ENCODE measurements around the gene ZFPL1. TPM values are rescaled to one million over a fixed set of nuclear protein-coding genes. Genes with fewer than 3 reads are reported as not detected.

The ZFPL1 gene
- total RNA-seq, 2 experiments from 2014 or later = 38.4 to 43.9 TPM

DNA sequence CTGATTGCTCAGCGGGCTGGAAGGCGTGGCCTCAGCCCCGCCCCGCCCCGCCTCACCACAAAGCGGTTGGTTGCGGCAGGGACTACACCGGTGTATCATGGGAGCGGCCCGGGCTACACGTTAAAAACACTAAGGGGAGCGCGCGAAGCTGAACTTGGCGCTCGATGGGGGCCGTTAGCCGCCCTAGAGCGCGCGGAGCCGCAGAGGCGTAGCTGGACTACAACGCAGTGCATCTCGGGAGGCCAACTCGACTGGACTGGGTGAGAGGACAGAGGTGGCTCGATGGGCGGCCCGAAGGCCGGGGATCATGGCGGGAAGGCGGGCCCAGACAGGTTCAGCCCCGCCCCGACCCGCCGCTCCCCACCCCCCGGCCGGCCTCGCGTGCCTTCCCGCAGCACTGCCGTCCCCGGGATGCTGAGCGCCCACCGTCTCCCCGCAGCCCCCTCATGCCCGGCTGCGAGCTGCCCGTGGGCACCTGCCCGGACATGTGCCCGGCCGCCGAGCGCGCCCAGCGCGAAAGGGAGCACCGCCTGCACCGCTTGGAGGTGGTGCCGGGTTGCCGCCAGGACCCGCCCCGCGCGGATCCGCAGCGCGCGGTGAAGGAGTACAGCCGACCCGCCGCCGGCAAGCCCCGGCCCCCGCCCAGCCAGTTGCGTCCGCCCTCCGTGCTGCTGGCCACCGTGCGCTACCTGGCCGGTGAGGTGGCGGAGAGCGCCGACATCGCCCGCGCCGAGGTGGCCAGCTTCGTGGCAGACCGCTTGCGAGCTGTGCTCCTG, 43.0 kb upstream of the ZFPL1 start, which contains the start of gene SAC3D1:
Gene SAC3D1, plus strand, starts transcription at position 364 of the 776 bp plus-strand sequence. Its CDS starts 83 bp downstream, at position 447.
- no TSS peak for BruUV-seq (replicated peaks)

GRCh38 chr11:65042891-65043290, 41.1 kb upstream of the ZFPL1 start:
- H3K79me2 ChIP-seq (ENCODE audit: insufficient read depth, low read depth, low read length) = peaks cover 23% of the 10 kb centered on the region; the same call in 1 of the 2 replicates
- no peak overlapping the region for H3K4me3 ChIP-seq (ENCODE audit: low read depth, low read length, poor library complexity, severe bottlenecking)
- peaks cover 51% of the 10 kb centered on the region for H3K36me3 ChIP-seq (ENCODE audit: insufficient read depth, low read length)
- no peaks in the 10 kb centered on the region for H3K9me3 ChIP-seq (ENCODE audit: low read length)
- CTCF ChIA-PET (ENCODE audit: unreplicated experiment) = no interaction called here
- no peak for DNase-seq (ENCODE audit: low spot score)
- no peaks in the 10 kb centered on the region for H4K20me1 ChIP-seq (ENCODE audit: insufficient read depth, low read length)
- H3K9me2 ChIP-seq (ENCODE audit: insufficient read depth, low read length) = no peaks in the 10 kb centered on the region
- H3K4me1 ChIP-seq (ENCODE audit: insufficient read depth, low read length, poor library complexity, severe bottlenecking) = peaks cover 36% of the 10 kb centered on the region
- TSS peak; percentile 51 for BruUV-seq (replicated peaks)
- POLR2A ChIA-PET = no interaction called here
- intact Hi-C loops (cut with micrococcal nuclease; ENCODE audit: unreplicated experiment) = no loop called here
- no peak overlapping the region for H2AFZ ChIP-seq (ENCODE audit: low read length)
- TF ChIP-seq, protein P1, sequence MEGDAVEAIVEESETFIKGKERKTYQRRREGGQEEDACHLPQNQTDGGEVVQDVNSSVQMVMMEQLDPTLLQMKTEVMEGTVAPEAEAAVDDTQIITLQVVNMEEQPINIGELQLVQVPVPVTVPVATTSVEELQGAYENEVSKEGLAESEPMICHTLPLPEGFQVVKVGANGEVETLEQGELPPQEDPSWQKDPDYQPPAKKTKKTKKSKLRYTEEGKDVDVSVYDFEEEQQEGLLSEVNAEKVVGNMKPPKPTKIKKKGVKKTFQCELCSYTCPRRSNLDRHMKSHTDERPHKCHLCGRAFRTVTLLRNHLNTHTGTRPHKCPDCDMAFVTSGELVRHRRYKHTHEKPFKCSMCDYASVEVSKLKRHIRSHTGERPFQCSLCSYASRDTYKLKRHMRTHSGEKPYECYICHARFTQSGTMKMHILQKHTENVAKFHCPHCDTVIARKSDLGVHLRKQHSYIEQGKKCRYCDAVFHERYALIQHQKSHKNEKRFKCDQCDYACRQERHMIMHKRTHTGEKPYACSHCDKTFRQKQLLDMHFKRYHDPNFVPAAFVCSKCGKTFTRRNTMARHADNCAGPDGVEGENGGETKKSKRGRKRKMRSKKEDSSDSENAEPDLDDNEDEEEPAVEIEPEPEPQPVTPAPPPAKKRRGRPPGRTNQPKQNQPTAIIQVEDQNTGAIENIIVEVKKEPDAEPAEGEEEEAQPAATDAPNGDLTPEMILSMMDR (conservative IDR thresholded peaks at IDR 0.05; ENCODE audit: low read length) = no peak
- TF ChIP-seq EZH2phosphoT487 (IDR thresholded peaks at IDR 0.05; ENCODE audit: borderline replicate concordance, low read depth, low read length) = no peak
- H3K27ac ChIP-seq (ENCODE audit: low read depth, low read length, poor library complexity, severe bottlenecking) = no peak overlapping the region
- H3K4me2 ChIP-seq (ENCODE audit: low read length) = peak overlapping the region; percentile 91

More for the DNA sequence above, 43.0 kb upstream of the ZFPL1 start, which contains the start of gene SAC3D1:
- no peak for TF ChIP-seq EZH2phosphoT487 (IDR thresholded peaks at IDR 0.05; ENCODE audit: borderline replicate concordance, low read depth, low read length)
- TF ChIP-seq, protein P1 (conservative IDR thresholded peaks at IDR 0.05; ENCODE audit: low read length) = no peak
- Histone ChIP-seq H3K9me2 (ENCODE audit: insufficient read depth, low read length) (no peaks in the 10 kb centered on the region), H3K79me2 (ENCODE audit: insufficient read depth, low read depth, low read length) (peaks cover 23% of the 10 kb centered on the region; the same call in 1 of the 2 replicates), H3K4me2 (ENCODE audit: low read length) (peak within 1 kb of the TSS; percentile 91), H3K27ac (ENCODE audit: low read depth, low read length, poor library complexity, severe bottlenecking) (peak within 1 kb of the TSS; percentile 84), H3K4me3 (ENCODE audit: low read depth, low read length, poor library complexity, severe bottlenecking) (peak within 1 kb of the TSS; percentile 76), H3K36me3 (ENCODE audit: insufficient read depth, low read length) (peaks cover 44% of the 10 kb centered on the region), H2AFZ (ENCODE audit: low read length) (peak within 1 kb of the TSS; percentile 90), H4K20me1 (ENCODE audit: insufficient read depth, low read length) (no peaks in the 10 kb centered on the region), H3K9me3 (ENCODE audit: low read length) (no peaks in the 10 kb centered on the region), H3K4me1 (ENCODE audit: insufficient read depth, low read length, poor library complexity, severe bottlenecking) (peaks cover 36% of the 10 kb centered on the region)
- intact Hi-C loops (cut with micrococcal nuclease; ENCODE audit: unreplicated experiment) = loop anchor here (1.0 to 2.0 kb wide), 4 partner anchors 14 to 55 kb away; partner anchors contain the start of genes ARL2, CDCA5, SNX15 and VPS51
- ChIA-PET POLR2A (interaction anchor here (0.5 to 1.4 kb wide), 3 partner anchors 11 to 13 kb away, joined by 3 to 6 read pairs (median 4); no protein-coding TSS in a partner anchor), CTCF (ENCODE audit: unreplicated experiment) (no interaction called here)
- peak; percentile 94 for DNase-seq (ENCODE audit: low spot score)
